ENCODE results near the gene LGALS3BP. TPM values are rescaled to one million over a fixed set of nuclear protein-coding genes. Genes with fewer than 3 reads are reported as not detected.

LGALS3BP gene
- total and polyA plus RNA-seq, 2 of the 13 experiments (the other 11 are each of a cell fraction or from before 2014, with no cell fraction given): 137 to 332 TPM

DNA sequence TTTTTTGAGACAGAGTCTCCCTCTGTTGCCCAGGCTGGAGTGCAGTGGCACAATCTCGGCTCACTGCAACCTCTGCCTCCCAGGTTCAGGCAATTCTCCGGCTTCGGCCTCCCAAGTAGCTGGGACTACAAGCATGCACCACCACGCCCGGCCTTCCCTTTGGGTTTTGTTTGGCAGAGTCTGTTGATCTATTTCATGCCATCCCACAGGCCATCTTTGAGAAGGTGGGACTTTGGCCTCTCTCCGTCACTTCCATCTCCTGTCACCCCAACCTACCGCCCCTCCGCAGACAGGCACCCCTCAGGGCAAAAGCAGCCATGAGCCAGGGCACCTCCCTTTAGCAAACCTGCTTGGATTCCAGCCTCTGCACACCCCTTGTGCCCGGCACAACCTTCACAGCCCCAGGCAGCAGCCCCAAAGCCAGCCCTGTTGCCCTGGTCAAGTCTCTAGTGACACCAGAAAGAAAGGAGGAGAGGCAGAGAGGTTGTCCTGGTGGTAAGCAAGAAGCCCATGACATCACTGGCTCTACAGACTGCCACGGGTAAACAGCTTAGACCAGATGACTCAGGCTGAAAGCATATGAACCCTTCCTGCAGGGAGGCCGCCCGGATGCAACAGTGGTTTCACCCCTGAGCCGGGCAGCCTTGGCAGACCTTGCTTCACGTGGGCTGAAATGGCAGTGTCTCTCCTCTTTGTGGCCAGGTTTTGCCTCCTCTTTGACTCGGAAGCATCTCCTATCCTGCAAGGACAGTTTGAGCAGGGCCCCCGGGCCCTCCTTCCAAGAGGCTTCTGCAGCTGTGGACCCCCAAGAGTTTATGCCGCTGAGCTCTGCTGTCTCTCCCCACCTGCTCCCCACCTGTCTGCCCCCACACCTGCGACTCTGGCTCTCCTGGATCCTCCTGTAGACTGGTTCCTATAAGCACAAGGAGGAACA is 46.4 kb downstream of the LGALS3BP start (continued):
- TF ChIP-seq ZNF484 (CRISPR knock-in tag; IDR thresholded peaks at IDR 0.05; ENCODE audit: borderline replicate concordance, low read depth): no peak
- TF ChIP-seq, protein P1, sequence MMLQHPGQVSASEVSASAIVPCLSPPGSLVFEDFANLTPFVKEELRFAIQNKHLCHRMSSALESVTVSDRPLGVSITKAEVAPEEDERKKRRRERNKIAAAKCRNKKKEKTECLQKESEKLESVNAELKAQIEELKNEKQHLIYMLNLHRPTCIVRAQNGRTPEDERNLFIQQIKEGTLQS (CRISPR knock-in tag; IDR thresholded peaks at IDR 0.05): peak; percentile 83; the same call in 1 of the 2 replicates
- TF ChIP-seq HNF4G (IDR thresholded peaks at IDR 0.05; ENCODE audit: borderline replicate concordance, low read depth, low read length): no peak
- 0 out of 2 replicates have a peak, but pooled peaks have one; percentile 47 for TF ChIP-seq HNF4G (CRISPR knock-in tag; IDR thresholded peaks at IDR 0.05; ENCODE audit: borderline replicate concordance, low read depth)
- no peak for TF ChIP-seq DNMT1 (CRISPR knock-in tag; IDR thresholded peaks at IDR 0.05)
- TF ChIP-seq, protein P2, sequence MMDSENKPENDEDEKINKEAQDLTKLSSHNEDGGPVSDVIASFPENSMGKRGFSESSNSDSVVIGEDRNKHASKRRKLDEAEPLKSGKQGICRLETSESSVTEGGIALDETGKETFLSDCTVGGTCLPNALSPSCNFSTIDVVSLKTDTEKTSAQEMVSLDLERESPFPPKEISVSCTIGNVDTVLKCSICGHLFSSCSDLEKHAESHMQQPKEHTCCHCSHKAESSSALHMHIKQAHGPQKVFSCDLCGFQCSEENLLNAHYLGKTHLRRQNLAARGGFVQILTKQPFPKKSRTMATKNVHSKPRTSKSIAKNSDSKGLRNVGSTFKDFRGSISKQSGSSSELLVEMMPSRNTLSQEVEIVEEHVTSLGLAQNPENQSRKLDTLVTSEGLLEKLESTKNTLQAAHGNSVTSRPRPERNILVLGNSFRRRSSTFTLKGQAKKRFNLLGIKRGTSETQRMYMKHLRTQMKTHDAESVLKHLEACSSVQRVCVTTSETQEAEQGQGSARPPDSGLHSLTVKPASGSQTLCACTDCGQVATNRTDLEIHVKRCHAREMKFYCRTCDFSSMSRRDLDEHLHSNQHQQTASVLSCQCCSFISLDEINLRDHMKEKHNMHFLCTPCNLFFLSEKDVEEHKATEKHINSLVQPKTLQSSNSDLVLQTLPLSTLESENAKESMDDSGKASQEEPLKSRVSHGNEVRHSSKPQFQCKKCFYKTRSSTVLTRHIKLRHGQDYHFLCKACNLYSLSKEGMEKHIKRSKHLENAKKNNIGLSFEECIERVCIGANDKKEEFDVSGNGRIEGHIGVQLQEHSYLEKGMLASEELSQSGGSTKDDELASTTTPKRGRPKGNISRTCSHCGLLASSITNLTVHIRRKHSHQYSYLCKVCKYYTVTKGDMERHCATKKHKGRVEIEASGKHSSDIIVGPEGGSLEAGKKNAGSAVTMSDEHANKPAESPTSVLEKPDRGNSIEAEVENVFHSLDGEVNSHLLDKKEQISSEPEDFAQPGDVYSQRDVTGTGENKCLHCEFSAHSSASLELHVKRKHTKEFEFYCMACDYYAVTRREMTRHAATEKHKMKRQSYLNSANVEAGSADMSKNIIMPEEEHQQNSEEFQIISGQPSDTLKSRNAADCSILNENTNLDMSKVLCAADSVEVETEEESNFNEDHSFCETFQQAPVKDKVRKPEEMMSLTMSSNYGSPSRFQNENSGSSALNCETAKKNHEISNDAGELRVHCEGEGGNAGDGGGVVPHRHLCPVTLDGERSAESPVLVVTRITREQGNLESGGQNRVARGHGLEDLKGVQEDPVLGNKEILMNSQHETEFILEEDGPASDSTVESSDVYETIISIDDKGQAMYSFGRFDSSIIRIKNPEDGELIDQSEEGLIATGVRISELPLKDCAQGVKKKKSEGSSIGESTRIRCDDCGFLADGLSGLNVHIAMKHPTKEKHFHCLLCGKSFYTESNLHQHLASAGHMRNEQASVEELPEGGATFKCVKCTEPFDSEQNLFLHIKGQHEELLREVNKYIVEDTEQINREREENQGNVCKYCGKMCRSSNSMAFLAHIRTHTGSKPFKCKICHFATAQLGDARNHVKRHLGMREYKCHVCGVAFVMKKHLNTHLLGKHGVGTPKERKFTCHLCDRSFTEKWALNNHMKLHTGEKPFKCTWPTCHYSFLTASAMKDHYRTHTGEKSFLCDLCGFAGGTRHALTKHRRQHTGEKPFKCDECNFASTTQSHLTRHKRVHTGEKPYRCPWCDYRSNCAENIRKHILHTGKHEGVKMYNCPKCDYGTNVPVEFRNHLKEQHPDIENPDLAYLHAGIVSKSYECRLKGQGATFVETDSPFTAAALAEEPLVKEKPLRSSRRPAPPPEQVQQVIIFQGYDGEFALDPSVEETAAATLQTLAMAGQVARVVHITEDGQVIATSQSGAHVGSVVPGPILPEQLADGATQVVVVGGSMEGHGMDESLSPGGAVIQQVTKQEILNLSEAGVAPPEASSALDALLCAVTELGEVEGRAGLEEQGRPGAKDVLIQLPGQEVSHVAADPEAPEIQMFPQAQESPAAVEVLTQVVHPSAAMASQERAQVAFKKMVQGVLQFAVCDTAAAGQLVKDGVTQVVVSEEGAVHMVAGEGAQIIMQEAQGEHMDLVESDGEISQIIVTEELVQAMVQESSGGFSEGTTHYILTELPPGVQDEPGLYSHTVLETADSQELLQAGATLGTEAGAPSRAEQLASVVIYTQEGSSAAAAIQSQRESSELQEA (CRISPR knock-in tag; IDR thresholded peaks at IDR 0.05; ENCODE audit: not compliant biosample characterization): no peak
- no peak for TF ChIP-seq PHF8 (CRISPR knock-in tag; IDR thresholded peaks at IDR 0.05)
- TF ChIP-seq, protein P3, sequence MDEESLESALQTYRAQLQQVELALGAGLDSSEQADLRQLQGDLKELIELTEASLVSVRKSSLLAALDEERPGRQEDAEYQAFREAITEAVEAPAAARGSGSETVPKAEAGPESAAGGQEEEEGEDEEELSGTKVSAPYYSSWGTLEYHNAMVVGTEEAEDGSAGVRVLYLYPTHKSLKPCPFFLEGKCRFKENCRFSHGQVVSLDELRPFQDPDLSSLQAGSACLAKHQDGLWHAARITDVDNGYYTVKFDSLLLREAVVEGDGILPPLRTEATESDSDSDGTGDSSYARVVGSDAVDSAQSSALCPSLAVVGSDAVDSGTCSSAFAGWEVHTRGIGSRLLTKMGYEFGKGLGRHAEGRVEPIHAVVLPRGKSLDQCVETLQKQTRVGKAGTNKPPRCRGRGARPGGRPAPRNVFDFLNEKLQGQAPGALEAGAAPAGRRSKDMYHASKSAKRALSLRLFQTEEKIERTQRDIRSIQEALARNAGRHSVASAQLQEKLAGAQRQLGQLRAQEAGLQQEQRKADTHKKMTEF (CRISPR knock-in tag; IDR thresholded peaks at IDR 0.05): peak; percentile 34; the same call in 1 of the 2 replicates
- TF ChIP-seq, protein P4, sequence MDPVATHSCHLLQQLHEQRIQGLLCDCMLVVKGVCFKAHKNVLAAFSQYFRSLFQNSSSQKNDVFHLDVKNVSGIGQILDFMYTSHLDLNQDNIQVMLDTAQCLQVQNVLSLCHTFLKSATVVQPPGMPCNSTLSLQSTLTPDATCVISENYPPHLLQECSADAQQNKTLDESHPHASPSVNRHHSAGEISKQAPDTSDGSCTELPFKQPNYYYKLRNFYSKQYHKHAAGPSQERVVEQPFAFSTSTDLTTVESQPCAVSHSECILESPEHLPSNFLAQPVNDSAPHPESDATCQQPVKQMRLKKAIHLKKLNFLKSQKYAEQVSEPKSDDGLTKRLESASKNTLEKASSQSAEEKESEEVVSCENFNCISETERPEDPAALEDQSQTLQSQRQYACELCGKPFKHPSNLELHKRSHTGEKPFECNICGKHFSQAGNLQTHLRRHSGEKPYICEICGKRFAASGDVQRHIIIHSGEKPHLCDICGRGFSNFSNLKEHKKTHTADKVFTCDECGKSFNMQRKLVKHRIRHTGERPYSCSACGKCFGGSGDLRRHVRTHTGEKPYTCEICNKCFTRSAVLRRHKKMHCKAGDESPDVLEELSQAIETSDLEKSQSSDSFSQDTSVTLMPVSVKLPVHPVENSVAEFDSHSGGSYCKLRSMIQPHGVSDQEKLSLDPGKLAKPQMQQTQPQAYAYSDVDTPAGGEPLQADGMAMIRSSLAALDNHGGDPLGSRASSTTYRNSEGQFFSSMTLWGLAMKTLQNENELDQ (CRISPR knock-in tag; IDR thresholded peaks at IDR 0.05; ENCODE audit: borderline replicate concordance): no peak
- TF ChIP-seq SOX5 (CRISPR knock-in tag; IDR thresholded peaks at IDR 0.05; ENCODE audit: borderline replicate concordance): peak; percentile 69; the same call in 1 of the 2 replicates
- TF ChIP-seq, protein P5, sequence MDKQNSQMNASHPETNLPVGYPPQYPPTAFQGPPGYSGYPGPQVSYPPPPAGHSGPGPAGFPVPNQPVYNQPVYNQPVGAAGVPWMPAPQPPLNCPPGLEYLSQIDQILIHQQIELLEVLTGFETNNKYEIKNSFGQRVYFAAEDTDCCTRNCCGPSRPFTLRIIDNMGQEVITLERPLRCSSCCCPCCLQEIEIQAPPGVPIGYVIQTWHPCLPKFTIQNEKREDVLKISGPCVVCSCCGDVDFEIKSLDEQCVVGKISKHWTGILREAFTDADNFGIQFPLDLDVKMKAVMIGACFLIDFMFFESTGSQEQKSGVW (CRISPR knock-in tag; IDR thresholded peaks at IDR 0.05; ENCODE audit: borderline replicate concordance): no peak
- no peak for TF ChIP-seq ARHGAP35 (CRISPR knock-in tag; IDR thresholded peaks at IDR 0.05; ENCODE audit: borderline replicate concordance)
- 0 out of 2 replicates have a peak, but pooled peaks have one; percentile 21 for TF ChIP-seq ZNF792 (CRISPR knock-in tag; IDR thresholded peaks at IDR 0.05)
- no peak for TF ChIP-seq ZNF121 (CRISPR knock-in tag; IDR thresholded peaks at IDR 0.05)

All from HepG2 (cell line).